GM12878 (cell line): ENCODE measurements around the gene HNMT.

ENCODE experiments used
- BHLHE40 ChIP-seq, 2 experiments: fragments of 450-650 bp in 1 of 2; IDR thresholded peaks; 2 replicates each; pipeline ENCODE4 v1.6.1; 2011 to 2017; ENCODE audit warnings: low read depth in 2 of 2, borderline replicate concordance in 1 of 2, improper control_type of control experiment in 1 of 2, low read length in 1 of 2, mild to moderate bottlenecking in 1 of 2
- EP300 ChIP-seq, 2 experiments: fragments of 150-350 bp in 1 of 2; IDR thresholded peaks; 2 replicates each; pipeline ENCODE4 v1.6.1; 2011 to 2012; ENCODE audit warnings: low read depth in 2 of 2, low read length in 2 of 2, borderline replicate concordance in 1 of 2, improper control_type of control experiment in 1 of 2, inconsistent platforms in 1 of 2; ENCODE audit not compliant: control insufficient read depth in 1 of 2
- KLF5 ChIP-seq: fragments of 450-650 bp; IDR thresholded peaks from 2 replicates; pipeline ENCODE4 v1.6.1; 2014; ENCODE audit warnings: mild to moderate bottlenecking; ENCODE audit not compliant: partially characterized antibody
- MAX ChIP-seq: IDR thresholded peaks from 2 replicates; pipeline ENCODE4 v1.6.1; 2012; ENCODE audit warnings: low read depth, low read length, improper control_type of control experiment
- SIN3A ChIP-seq: IDR thresholded peaks from 2 replicates; pipeline ENCODE4 v1.6.1; 2012; ENCODE audit warnings: low read depth, low read length, improper control_type of control experiment
- USF2 ChIP-seq: IDR thresholded peaks from 2 replicates; pipeline ENCODE4 v1.6.1; 2011; ENCODE audit warnings: low read depth, low read length, improper control_type of control experiment, borderline replicate concordance

GRCh38 chr2:138063181-138063580 lies 98.9 kb downstream of the HNMT start:
- no peak for TF ChIP-seq KLF5
- TF ChIP-seq EP300 (IDR thresholded peaks at IDR 0.05; ENCODE audit: borderline replicate concordance in 1 of 2, control insufficient read depth in 1 of 2, low read depth in 2 of 2, low read length in 2 of 2) = no peak
- no peak for TF ChIP-seq SIN3A
- no peak for TF ChIP-seq USF2
- no peak for TF ChIP-seq MAX
- no peak for TF ChIP-seq BHLHE40 (IDR thresholded peaks at IDR 0.05; ENCODE audit: borderline replicate concordance in 1 of 2, low read depth in 2 of 2, low read length in 1 of 2)
